Ovary (tissue), 3 donors: ENCODE data around the gene PLXNA4.

Experiments used
- CTCF ChIP-seq, 3 donors: fragments of 450-650 bp in 2 of 3; fragments of 200-600 bp in 1 of 3; IDR thresholded peaks; one replicate each; pipeline versions ENCODE4 v1.5.1 to v1.8.0; 2016 to 2022; ENCODE audit warnings: antibody characterized with exemption in 3 of 3, mild to moderate bottlenecking in 1 of 3
- EP300 ChIP-seq: sonication (generic); formaldehyde crosslinking; IDR thresholded peaks from one replicate; pipeline ENCODE4 v1.6.1; 2017; ENCODE audit warnings: antibody characterized with exemption
- POLR2A ChIP-seq: fragments of 450-650 bp; IDR thresholded peaks from one replicate; pipeline ENCODE4 v1.6.1; 2017; ENCODE audit warnings: antibody characterized with exemption, mild to moderate bottlenecking, moderate library complexity
- donor health status: DM: no; HTN: no; CAD: no.

GRCh38 chr7:132206594-132206993, 369.7 kb downstream of the PLXNA4 start:
- TF ChIP-seq POLR2A (no peak), CTCF (IDR thresholded peaks at IDR 0.05) (no peak), EP300 (no peak)
